ENCODE measurements around the gene PPP2R5B. TPM values are rescaled to one million over a fixed set of nuclear protein-coding genes. Genes with fewer than 3 reads are reported as not detected.
"Not testable (repeated sequence)": the region's sequence is repeated elsewhere in the genome, so short reads cannot be mapped to it uniquely, and the experiment has no call there.

PPP2R5B gene
- total and polyA plus RNA-seq, 3 experiments from 2014 or later, result 7.8 to 11.7 (median 11.2) TPM

DNA sequence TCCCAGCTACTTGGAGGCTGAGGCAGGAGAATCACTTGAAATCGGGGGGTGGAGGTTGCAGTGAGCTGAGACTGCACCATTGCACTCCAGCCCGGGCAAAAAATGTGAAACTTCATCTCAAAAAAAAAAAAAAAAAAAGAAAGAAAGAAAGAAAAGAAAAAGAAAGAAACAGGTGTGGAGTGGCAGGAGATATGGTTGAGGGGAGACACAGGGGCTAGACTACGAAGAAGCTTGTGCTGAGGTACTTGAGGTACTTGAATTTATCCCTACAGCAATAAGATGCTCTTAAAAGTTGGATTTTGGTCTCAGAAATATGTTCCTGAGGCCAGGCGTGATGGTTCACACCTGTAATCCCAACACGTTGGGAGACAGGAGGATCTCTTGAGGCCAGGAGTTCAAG, 49.6 kb downstream of the PPP2R5B start:
- no peak for DNase-seq
- CTCF ChIA-PET, result no interaction called here
- Histone ChIP-seq H3K27ac (ENCODE audit: low read depth, low read length) (no peak overlapping the region), H3K27me3 (ENCODE audit: insufficient read depth, low read length, poor library complexity, severe bottlenecking) (no peaks in the 10 kb centered on the region), H3K36me3 (ENCODE audit: insufficient read depth, low read length) (no peaks in the 10 kb centered on the region), H3K4me1 (ENCODE audit: insufficient read depth, low read length) (peaks cover 5% of the 10 kb centered on the region), H3K9me3 (ENCODE audit: low read length) (no peaks in the 10 kb centered on the region), H3K4me3 (ENCODE audit: low read length) (no peak overlapping the region)
- Mint-ChIP-seq H3K4me1 (peaks cover 3 to 14% (median 9%) of the 10 kb centered on the region in 3 donors), H3K27ac (no peak overlapping the region), H3K4me3 (no peak overlapping the region), H3K9me3 (no peaks in the 10 kb centered on the region), H3K36me3 (no peaks in the 10 kb centered on the region), H3K27me3 (peaks cover 5 to 6% of the 10 kb centered on the region in 2 donors)
- POLR2A ChIA-PET, result no interaction called here

DNA sequence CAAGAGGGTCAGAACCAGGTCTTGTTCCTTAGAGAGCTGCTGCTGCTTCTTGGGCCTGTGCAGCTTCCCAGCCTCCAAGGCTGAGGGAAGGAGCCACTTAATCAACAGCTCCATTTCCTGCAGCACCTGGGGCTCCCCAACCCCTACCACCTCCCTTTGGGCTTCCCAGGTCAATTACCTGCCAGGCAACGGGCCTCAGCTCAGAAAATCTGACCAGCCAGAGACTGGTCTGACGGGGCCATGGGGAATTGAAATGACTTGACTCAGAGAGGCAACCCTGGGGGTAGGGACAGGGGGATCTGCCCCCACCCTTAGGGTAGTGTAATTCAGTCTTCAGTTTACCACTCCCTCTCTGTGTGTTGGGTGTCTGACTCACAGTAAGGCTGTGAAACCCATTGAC, 52.2 kb downstream of the PPP2R5B start:
- no peak overlapping the region for H3K4me3 Mint-ChIP-seq
- H3K27ac Mint-ChIP-seq, result no peak overlapping the region
- Histone ChIP-seq H3K4me1 (ENCODE audit: insufficient read depth, low read length) (peaks cover 5% of the 10 kb centered on the region), H3K36me3 (ENCODE audit: insufficient read depth, low read length) (no peaks in the 10 kb centered on the region), H3K9me3 (ENCODE audit: low read length) (no peaks in the 10 kb centered on the region), H3K27me3 (ENCODE audit: insufficient read depth, low read length, poor library complexity, severe bottlenecking) (no peaks in the 10 kb centered on the region), H3K4me3 (ENCODE audit: low read length) (no peak overlapping the region), H3K27ac (ENCODE audit: low read depth, low read length) (no peak overlapping the region)
- H3K9me3 Mint-ChIP-seq, result no peaks in the 10 kb centered on the region
- H3K27me3 Mint-ChIP-seq, result no peaks in the 10 kb centered on the region
- H3K36me3 Mint-ChIP-seq, result no peaks in the 10 kb centered on the region
- ChIA-PET POLR2A (no interaction called here), CTCF (no interaction called here)
- no peak for DNase-seq
- peaks cover 1 to 9% (median 3%) of the 10 kb centered on the region in 3 donors for H3K4me1 Mint-ChIP-seq

DNA sequence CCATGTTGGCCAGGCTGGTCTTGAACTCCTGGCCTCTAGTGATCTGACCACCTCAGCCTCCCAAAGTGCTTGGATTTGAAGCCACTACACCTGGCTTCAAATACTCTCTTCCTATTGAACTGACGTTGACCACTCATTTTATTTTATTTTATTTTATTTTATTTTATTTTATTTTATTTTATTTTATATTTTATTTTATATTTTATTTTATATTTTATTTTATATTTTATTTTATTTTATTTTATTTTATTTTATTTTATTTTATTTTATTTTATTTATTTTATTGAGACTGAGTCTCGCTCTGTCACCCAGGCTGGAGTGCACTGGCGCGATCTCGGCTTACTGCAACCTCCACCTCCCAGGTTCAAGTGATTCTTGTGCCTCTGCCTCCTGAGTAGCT, 58.9 kb downstream of the PPP2R5B start:
- H3K4me3 ChIP-seq (ENCODE audit: low read length); H3K27ac ChIP-seq (ENCODE audit: low read depth, low read length); H3K4me1 Mint-ChIP-seq; H3K36me3 Mint-ChIP-seq; H3K36me3 ChIP-seq (ENCODE audit: insufficient read depth, low read length); CTCF ChIA-PET; H3K4me1 ChIP-seq (ENCODE audit: insufficient read depth, low read length); H3K9me3 ChIP-seq (ENCODE audit: low read length); H3K4me3 Mint-ChIP-seq; H3K9me3 Mint-ChIP-seq; H3K27ac Mint-ChIP-seq; DNase-seq; H3K27me3 ChIP-seq (ENCODE audit: insufficient read depth, low read length, poor library complexity, severe bottlenecking): not testable (repeated sequence)
- peaks cover 7 to 12% of the 10 kb centered on the region in 2 donors for H3K27me3 Mint-ChIP-seq
- POLR2A ChIA-PET, result interaction anchor here (0.5 kb wide), 1 partner anchor 83 kb away, joined by 3 read pairs; no protein-coding TSS in a partner anchor

Other genes with a start within 250 kb of the PPP2R5B start
- under 1 TPM; 0.55 to 0.75 TPM for gene NRXN2, start 201.5 kb upstream of the PPP2R5B start, total RNA-seq
- gene NRXN2, start 201.5 kb upstream of the PPP2R5B start, polyA plus RNA-seq, result not detected
- gene RASGRP2, start 180.5 kb upstream of the PPP2R5B start, total RNA-seq, result 10 to 100 TPM; 30.2 to 33.5 TPM
- 145 TPM for gene RASGRP2, start 180.5 kb upstream of the PPP2R5B start, polyA plus RNA-seq
- gene PYGM, start 164.7 kb upstream of the PPP2R5B start, total RNA-seq, result 1 to 10 TPM; 2.2 TPM
- 0.15 TPM for gene PYGM, start 164.7 kb upstream of the PPP2R5B start, polyA plus RNA-seq
- 100 to 1,000 TPM; 403 to 423 TPM for gene SF1, start 146.1 kb upstream of the PPP2R5B start, total RNA-seq
- 176 TPM for gene SF1, start 146.1 kb upstream of the PPP2R5B start, polyA plus RNA-seq
- gene MAP4K2, start 121.5 kb upstream of the PPP2R5B start, total RNA-seq, result 10 to 100 TPM; 54.8 to 55.3 TPM
- 39.0 TPM for gene MAP4K2, start 121.5 kb upstream of the PPP2R5B start, polyA plus RNA-seq
- 10 to 100 TPM; 45.8 to 47.7 TPM for gene MEN1, start 114.1 kb upstream of the PPP2R5B start, total RNA-seq
- 45.0 TPM for gene MEN1, start 114.1 kb upstream of the PPP2R5B start, polyA plus RNA-seq
- 1 to 10 TPM in 1 of 2 experiments, under 1 TPM in 1; 0.66 to 2.3 TPM for gene CDC42BPG, start 80.0 kb upstream of the PPP2R5B start, total RNA-seq
- gene CDC42BPG, start 80.0 kb upstream of the PPP2R5B start, polyA plus RNA-seq, result 0.52 TPM
- gene EHD1, start 46.1 kb upstream of the PPP2R5B start, total RNA-seq, result 100 to 1,000 TPM; 102 to 110 TPM
- gene EHD1, start 46.1 kb upstream of the PPP2R5B start, polyA plus RNA-seq, result 258 TPM
- 10 to 100 TPM; 25.7 to 27.0 TPM for gene ATG2A, start 7.5 kb upstream of the PPP2R5B start, total RNA-seq
- gene ATG2A, start 7.5 kb upstream of the PPP2R5B start, polyA plus RNA-seq, result 7.6 TPM
- gene GPHA2, start 11.2 kb downstream of the PPP2R5B start, total RNA-seq, result not detected
- gene GPHA2, start 11.2 kb downstream of the PPP2R5B start, polyA plus RNA-seq, result not detected
- not detected for gene MAJIN, start 47.4 kb downstream of the PPP2R5B start, total RNA-seq
- not detected for gene MAJIN, start 47.4 kb downstream of the PPP2R5B start, polyA plus RNA-seq
- under 1 TPM in 1 of 2 experiments, not detected in 1; 0.11 TPM for gene BATF2, start 72.3 kb downstream of the PPP2R5B start, total RNA-seq
- gene BATF2, start 72.3 kb downstream of the PPP2R5B start, polyA plus RNA-seq, result not detected
- gene ARL2, start 89.5 kb downstream of the PPP2R5B start, total RNA-seq, result 100 to 1,000 TPM; 125 TPM
- 99.7 TPM for gene ARL2, start 89.5 kb downstream of the PPP2R5B start, polyA plus RNA-seq
- 10 to 100 TPM; 18.3 to 21.6 TPM for gene SNX15, start 102.8 kb downstream of the PPP2R5B start, total RNA-seq
- 16.4 TPM for gene SNX15, start 102.8 kb downstream of the PPP2R5B start, polyA plus RNA-seq
- gene SAC3D1, start 116.5 kb downstream of the PPP2R5B start, total RNA-seq, result 10 to 100 TPM; 24.8 to 27.1 TPM
- gene SAC3D1, start 116.5 kb downstream of the PPP2R5B start, polyA plus RNA-seq, result 12.0 TPM
- 10 to 100 TPM; 10.8 to 13.3 TPM for gene NAALADL1, start 133.9 kb downstream of the PPP2R5B start, total RNA-seq
- gene NAALADL1, start 133.9 kb downstream of the PPP2R5B start, polyA plus RNA-seq, result 17.0 TPM
- gene CDCA5, start 159.4 kb downstream of the PPP2R5B start, total RNA-seq, result 10 to 100 TPM; 94.9 to 98.8 TPM
- gene CDCA5, start 159.4 kb downstream of the PPP2R5B start, polyA plus RNA-seq, result 0.54 TPM
- gene ZFPL1, start 159.5 kb downstream of the PPP2R5B start, total RNA-seq, result 10 to 100 TPM; 30.8 to 33.5 TPM
- gene ZFPL1, start 159.5 kb downstream of the PPP2R5B start, polyA plus RNA-seq, result 24.4 TPM
- gene VPS51, start 171.5 kb downstream of the PPP2R5B start, total RNA-seq, result 100 to 1,000 TPM; 120 to 131 TPM
- gene VPS51, start 171.5 kb downstream of the PPP2R5B start, polyA plus RNA-seq, result 99.1 TPM
- 10 to 100 TPM; 17.8 to 17.9 TPM for gene TM7SF2, start 187.2 kb downstream of the PPP2R5B start, total RNA-seq
- 11.1 TPM for gene TM7SF2, start 187.2 kb downstream of the PPP2R5B start, polyA plus RNA-seq
- gene ZNHIT2, start 193.0 kb downstream of the PPP2R5B start, total RNA-seq, result 10 to 100 TPM; 15.2 to 20.1 TPM
- 19.8 TPM for gene ZNHIT2, start 193.0 kb downstream of the PPP2R5B start, polyA plus RNA-seq
- gene FAU, start 197.4 kb downstream of the PPP2R5B start, total RNA-seq, result 1,000 to 10,000 TPM; 1,054 to 1,073 TPM
- gene FAU, start 197.4 kb downstream of the PPP2R5B start, polyA plus RNA-seq, result 904 TPM
- gene MRPL49, start 197.6 kb downstream of the PPP2R5B start, total RNA-seq, result 100 to 1,000 TPM; 117 to 118 TPM
- gene MRPL49, start 197.6 kb downstream of the PPP2R5B start, polyA plus RNA-seq, result 81.5 TPM
- 10 to 100 TPM; 35.1 to 39.7 TPM for gene SYVN1, start 209.8 kb downstream of the PPP2R5B start, total RNA-seq
- 19.6 TPM for gene SYVN1, start 209.8 kb downstream of the PPP2R5B start, polyA plus RNA-seq
- not detected for gene SPDYC, start 245.5 kb downstream of the PPP2R5B start, total RNA-seq
- not detected for gene SPDYC, start 245.5 kb downstream of the PPP2R5B start, polyA plus RNA-seq